ENCODE data around the gene WNT9B. TPM values are rescaled to one million over a fixed set of nuclear protein-coding genes. Genes with fewer than 3 reads are reported as not detected.
A peak's percentile ranks its signal among the peaks of the same experiment; 100 is the strongest.

The WNT9B gene
- total RNA-seq, 4 donors from 2014 or later, result 0.31 to 0.81 (median 0.45) TPM; not detected in 1

DNA sequence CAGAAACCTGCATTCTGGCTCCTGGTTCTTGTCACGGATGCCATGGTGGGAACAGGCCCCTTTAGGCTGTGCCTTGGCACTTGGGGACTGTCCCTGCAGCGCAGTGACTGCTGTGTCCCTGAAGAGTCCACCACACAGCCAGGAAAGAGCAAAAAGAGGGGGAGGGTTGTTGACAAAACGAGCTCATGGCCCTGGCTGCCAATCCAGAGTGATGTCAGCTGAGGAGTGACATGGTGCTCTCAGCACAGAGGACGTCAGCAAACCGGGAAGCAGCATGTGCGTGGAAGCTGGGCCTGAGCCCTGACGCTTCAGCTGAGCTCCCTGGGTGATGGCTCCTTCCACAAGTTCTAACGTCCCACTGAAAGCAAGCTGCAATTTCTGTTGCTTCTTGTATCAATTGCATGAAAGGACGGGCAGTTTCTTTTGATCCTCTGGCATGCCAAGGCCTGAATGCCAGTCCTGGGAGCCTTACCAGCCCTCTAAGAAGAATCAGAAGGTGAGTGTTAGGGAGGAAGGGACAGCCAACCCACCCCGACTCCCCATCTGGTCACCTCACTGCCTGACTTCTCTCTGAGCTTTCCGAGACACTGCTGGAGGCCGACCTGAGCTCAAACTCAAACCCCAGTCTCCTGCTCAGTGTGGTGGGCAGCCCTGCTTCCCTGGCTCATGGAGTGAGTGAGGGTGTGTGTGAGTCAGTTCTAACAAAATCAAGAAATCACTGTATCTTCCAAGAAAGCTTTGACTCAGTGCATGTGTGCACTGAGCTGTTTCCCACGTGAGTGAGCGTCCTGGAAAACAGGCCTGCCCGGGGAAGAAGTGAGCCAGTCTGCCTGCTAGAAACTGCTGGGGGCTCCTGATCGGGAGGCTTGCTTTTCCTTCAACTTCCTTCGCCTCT is 18.2 kb upstream of the WNT9B start:
- H3K27me3 ChIP-seq, result peaks cover 26% of the 10 kb centered on the region
- TF ChIP-seq POLR2A (IDR thresholded peaks at IDR 0.05) (no peak), EP300 (IDR thresholded peaks at IDR 0.05) (no peak), POLR2AphosphoS5 (IDR thresholded peaks at IDR 0.05) (no peak)
- TF ChIP-seq, protein P1, sequence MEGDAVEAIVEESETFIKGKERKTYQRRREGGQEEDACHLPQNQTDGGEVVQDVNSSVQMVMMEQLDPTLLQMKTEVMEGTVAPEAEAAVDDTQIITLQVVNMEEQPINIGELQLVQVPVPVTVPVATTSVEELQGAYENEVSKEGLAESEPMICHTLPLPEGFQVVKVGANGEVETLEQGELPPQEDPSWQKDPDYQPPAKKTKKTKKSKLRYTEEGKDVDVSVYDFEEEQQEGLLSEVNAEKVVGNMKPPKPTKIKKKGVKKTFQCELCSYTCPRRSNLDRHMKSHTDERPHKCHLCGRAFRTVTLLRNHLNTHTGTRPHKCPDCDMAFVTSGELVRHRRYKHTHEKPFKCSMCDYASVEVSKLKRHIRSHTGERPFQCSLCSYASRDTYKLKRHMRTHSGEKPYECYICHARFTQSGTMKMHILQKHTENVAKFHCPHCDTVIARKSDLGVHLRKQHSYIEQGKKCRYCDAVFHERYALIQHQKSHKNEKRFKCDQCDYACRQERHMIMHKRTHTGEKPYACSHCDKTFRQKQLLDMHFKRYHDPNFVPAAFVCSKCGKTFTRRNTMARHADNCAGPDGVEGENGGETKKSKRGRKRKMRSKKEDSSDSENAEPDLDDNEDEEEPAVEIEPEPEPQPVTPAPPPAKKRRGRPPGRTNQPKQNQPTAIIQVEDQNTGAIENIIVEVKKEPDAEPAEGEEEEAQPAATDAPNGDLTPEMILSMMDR (IDR thresholded peaks at IDR 0.05), result no peak
- no peaks in the 10 kb centered on the region for H3K9me3 ChIP-seq
- no peaks in the 10 kb centered on the region for H3K36me3 ChIP-seq
- no peaks in the 10 kb centered on the region for H3K4me1 ChIP-seq
- ATAC-seq, result peak; percentile 19
- WGBS, 2 donors (ENCODE audit: low coverage in 1 of 2), result 50 to 73% methylated on average over 9 to 12 of the region's 17 CpGs
- no peak overlapping the region for H3K4me3 ChIP-seq
- no peak overlapping the region for H3K27ac ChIP-seq

- WGBS, 2 donors (ENCODE audit: low coverage in 1 of 2), result 93% methylated on average over 2 of the region's 2 CpGs; no CpG with 5 or more reads in 1 of the 2 donors
- H3K4me1 ChIP-seq, result no peaks in the 10 kb centered on the region
- H3K27me3 ChIP-seq, result peaks cover 22% of the 10 kb centered on the region
- no peak for ATAC-seq
- H3K9me3 ChIP-seq, result no peaks in the 10 kb centered on the region
- no peaks in the 10 kb centered on the region for H3K36me3 ChIP-seq
- TF ChIP-seq POLR2AphosphoS5 (IDR thresholded peaks at IDR 0.05) (no peak), POLR2A (IDR thresholded peaks at IDR 0.05) (no peak), EP300 (IDR thresholded peaks at IDR 0.05) (no peak)
- TF ChIP-seq, protein P1 (IDR thresholded peaks at IDR 0.05), result no peak
- no peak overlapping the region for H3K4me3 ChIP-seq
- H3K27ac ChIP-seq, result no peak overlapping the region
Observed at GRCh38 chr17:46833840-46834208, 17.6 kb upstream of the WNT9B start.

DNA sequence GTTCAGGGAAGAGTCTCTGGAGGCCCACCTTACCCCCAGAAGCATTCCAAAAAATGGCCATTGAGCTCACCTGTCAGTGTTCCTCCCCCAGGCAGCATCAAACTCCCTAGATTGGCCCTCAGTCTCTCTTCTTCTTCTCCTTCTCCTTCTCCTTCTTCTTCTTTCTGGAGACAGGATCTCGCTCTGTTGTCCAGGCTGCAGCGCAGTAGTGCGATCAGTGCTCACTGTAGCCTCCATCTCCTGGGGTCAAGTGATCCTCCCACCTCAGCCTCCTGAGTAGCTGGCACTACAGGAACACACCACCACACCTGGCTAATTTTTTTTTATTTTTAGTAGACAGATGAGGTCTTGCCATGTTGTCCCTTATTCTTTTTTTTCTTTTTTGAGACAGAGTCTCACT is 16.5 kb upstream of the WNT9B start:
- H3K4me3 ChIP-seq, result no peak overlapping the region
- WGBS, 2 donors (ENCODE audit: low coverage in 1 of 2), result 96% methylated on average over 3 of the region's 3 CpGs; no CpG with 5 or more reads in 1 of the 2 donors
- no peaks in the 10 kb centered on the region for H3K36me3 ChIP-seq
- H3K9me3 ChIP-seq, result no peaks in the 10 kb centered on the region
- H3K4me1 ChIP-seq, result no peaks in the 10 kb centered on the region
- no peak overlapping the region for H3K27ac ChIP-seq
- H3K27me3 ChIP-seq, result peaks cover 22% of the 10 kb centered on the region
- TF ChIP-seq POLR2A (IDR thresholded peaks at IDR 0.05) (no peak), EP300 (IDR thresholded peaks at IDR 0.05) (no peak), POLR2AphosphoS5 (IDR thresholded peaks at IDR 0.05) (no peak)
- TF ChIP-seq, protein P1 (IDR thresholded peaks at IDR 0.05), result no peak
- no peak for ATAC-seq

GRCh38 chr17:46836500-46836899 is 14.9 kb upstream of the WNT9B start:
- TF ChIP-seq EP300 (IDR thresholded peaks at IDR 0.05) (no peak), POLR2AphosphoS5 (IDR thresholded peaks at IDR 0.05) (no peak), POLR2A (IDR thresholded peaks at IDR 0.05) (no peak)
- TF ChIP-seq, protein P1 (IDR thresholded peaks at IDR 0.05), result no peak
- WGBS, 2 donors (ENCODE audit: low coverage in 1 of 2), result 73 to 75% methylated on average over 2 of the region's 2 CpGs

DNA sequence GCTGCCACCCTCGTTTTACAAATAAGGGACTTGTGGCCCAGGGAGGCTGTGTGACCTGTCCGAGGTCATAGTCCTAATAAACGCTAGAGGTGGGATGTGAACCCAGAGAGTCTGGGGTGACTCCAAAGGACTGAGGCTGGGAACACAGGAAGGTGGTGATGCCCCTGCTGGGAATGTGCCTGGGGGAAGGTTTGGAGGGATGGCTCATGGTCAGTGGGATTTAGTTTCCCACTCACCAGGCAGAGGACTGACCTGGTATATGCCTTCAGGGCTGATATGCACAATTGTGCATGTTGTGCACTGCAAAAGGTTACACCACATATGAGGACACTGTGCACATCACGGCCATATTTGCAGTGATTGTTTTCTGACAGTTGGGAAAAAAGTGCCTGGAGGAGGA is 13.9 kb upstream of the WNT9B start:
- H3K9me3 ChIP-seq, result peaks cover 0 to 2% (median 0%) of the 10 kb centered on the region in 3 donors
- H3K4me3 ChIP-seq, result no peak overlapping the region
- H3K4me1 ChIP-seq, result peaks cover 0 to 7% (median 0%) of the 10 kb centered on the region in 3 donors
- peaks cover 42% of the 10 kb centered on the region for H3K27me3 ChIP-seq
- TF ChIP-seq POLR2AphosphoS5 (IDR thresholded peaks at IDR 0.05) (no peak), EP300 (IDR thresholded peaks at IDR 0.05) (no peak), POLR2A (IDR thresholded peaks at IDR 0.05) (no peak)
- TF ChIP-seq, protein P1 (IDR thresholded peaks at IDR 0.05), result no peak
- 90 to 100% methylated on average over 1 of the region's 4 CpGs for WGBS, 2 donors (ENCODE audit: low coverage in 1 of 2)
- no peak for ATAC-seq
- H3K27ac ChIP-seq, result no peak overlapping the region
- no peaks in the 10 kb centered on the region for H3K36me3 ChIP-seq

More at GRCh38 chr17:46836500-46836899, 14.9 kb upstream of the WNT9B start:
- H3K4me1 ChIP-seq, result peaks cover 0 to 2% (median 0%) of the 10 kb centered on the region in 3 donors
- peaks cover 31% of the 10 kb centered on the region for H3K27me3 ChIP-seq
- no peaks in the 10 kb centered on the region for H3K9me3 ChIP-seq
- no peaks in the 10 kb centered on the region for H3K36me3 ChIP-seq
- no peak for ATAC-seq
- H3K4me3 ChIP-seq, result no peak overlapping the region
- H3K27ac ChIP-seq, result no peak overlapping the region

Data from gastroesophageal sphincter (tissue), 4 donors.